Psoas muscle (tissue), 8 donors: ENCODE measurements around the gene SMTNL1. TPM values are rescaled to one million over a fixed set of nuclear protein-coding genes. Genes with fewer than 3 reads are reported as not detected.

Source experiments
- ATAC-seq, 4 donors: fragments of 200-7000 bp; cut with Tn5 transposase; one replicate each; pipeline ENCODE4 v1.9.1; 2020; ENCODE audit warnings: moderate library complexity in 3 of 4, mild to moderate bottlenecking in 2 of 4
- DNase-seq, 2 donors: peaks; one replicate each; pipeline ENCODE4 v3.0.0-alpha.2; 2020
- H3K27ac ChIP-seq: fragments of 200-600 bp; one replicate; pipeline ENCODE4 v1.8.0; 2022
- H3K27me3 ChIP-seq, 3 donors: fragments of 200-600 bp in 1 of 3; one replicate each; pipeline versions ENCODE4 v1.6.1 to v1.8.0; 2013 to 2022; ENCODE audit warnings: low read length in 2 of 3, mild to moderate bottlenecking in 2 of 3, moderate library complexity in 1 of 3; ENCODE audit not compliant: insufficient read depth in 3 of 3
- H3K36me3 ChIP-seq, 2 donors: fragments of 200-600 bp in 1 of 2; one replicate each; pipeline versions ENCODE4 v1.6.1 to v1.8.0; 2013 to 2022; ENCODE audit warnings: low read depth in 1 of 2, mild to moderate bottlenecking in 1 of 2, moderate library complexity in 1 of 2; ENCODE audit not compliant: insufficient read depth in 1 of 2
- H3K4me1 ChIP-seq: fragments of 200-600 bp; one replicate; pipeline ENCODE4 v1.8.0; 2022
- H3K4me3 ChIP-seq: fragments of 200-600 bp; one replicate; pipeline ENCODE4 v1.8.0; 2022; ENCODE audit warnings: mild to moderate bottlenecking
- H3K9me3 ChIP-seq: fragments of 200-600 bp; one replicate; pipeline ENCODE4 v1.8.0; 2022
- CTCF ChIP-seq: fragments of 200-600 bp; IDR thresholded peaks from one replicate; pipeline ENCODE4 v1.8.0; 2022; ENCODE audit warnings: antibody characterized with exemption
- WGBS, 3 donors: extraction: QIAGEN DNeasy Blood & Tissue Kit; methylation state at CpG; one replicate each; pipeline versions ENCODE4 v1.1.6 to v1.1.7; 2013; 5-methylcytosine and 5-hydroxymethylcytosine counted together
- intact Hi-C, 2 donors: fragments of 100-400 bp; cut with DNase I; formaldehyde crosslinking; loops; one replicate each; pipeline versions ENCODE4 v1.11.0 to v1.14.2; 2022
- polyA plus RNA-seq, 3 donors: library from polyadenylated mRNA; stranded (reverse); fragments of 200-250 nt; gene quantifications; one replicate each; pipeline ENCODE4 v1.2.3, GENCODE V29; 2013
- total RNA-seq, 4 donors: library from RNA; stranded (reverse); fragmentation: NEBNext Ultra II Directional in 2 of 4; extraction: Animal tissue kit (Norgen Biotek cat#: 25700) in 2 of 4; gene quantifications; one replicate each; pipeline versions ENCODE4 v1.2.1 to v1.2.4, GENCODE V29; 2021 to 2023
- donor health status: healthy with polysubstance abuse.
- donor health status: DM: no; HTN: no; CAD: no; lungs with moderate emphysema.
- donor health status: Bipolar disorder and iron deficiency.
- donor health status: healthy.
- donor health status: DM: yes; HTN: yes; CAD: no.
- donor health status: DM: no; HTN: no; CAD: no.
- donor health status: DM: no; HTN: no; CAD: no.
- donor health status: DM: yes; HTN: yes; CAD: no.

SMTNL1 gene
- total and polyA plus RNA-seq, 7 donors: 6.7 to 118 (median 16.1) TPM

GRCh38 chr11:57566905-57567514 is 29.6 kb downstream of the SMTNL1 start:
- TF ChIP-seq CTCF: no peak
- intact Hi-C loops: loop anchor here in 1 of 2 donors (5.0 kb wide), 1 partner anchor 75 kb away; no protein-coding TSS in a partner anchor
- ATAC-seq (peak in 3 of 4 donors; percentile 7 to 21 (median 9)), DNase-seq (no peak)
- peak overlapping the region; percentile 2 for H3K27ac ChIP-seq
- H3K36me3 ChIP-seq: no peaks in the 10 kb centered on the region
- H3K27me3 ChIP-seq: peaks cover 0 to 21% (median 0%) of the 10 kb centered on the region in 3 donors
- WGBS, 3 donors: 15 to 21% (median 19%) methylated on average over 15 of the region's 15 CpGs
- H3K4me1 ChIP-seq: peaks cover 6% of the 10 kb centered on the region
- no peaks in the 10 kb centered on the region for H3K9me3 ChIP-seq
- H3K4me3 ChIP-seq: peak overlapping the region; percentile 71

- Histone ChIP-seq H3K27me3 (peaks cover 0 to 21% (median 0%) of the 10 kb centered on the region in 3 donors), H3K9me3 (no peaks in the 10 kb centered on the region), H3K27ac (peak within 1 kb of the TSS; percentile 19), H3K4me3 (peak within 1 kb of the TSS; percentile 71), H3K36me3 (no peaks in the 10 kb centered on the region), H3K4me1 (peaks cover 6% of the 10 kb centered on the region)
- 0 to 1% (median 0%) methylated on average over 64 to 92 of the region's 92 CpGs for WGBS, 3 donors
- ATAC-seq (peak; percentile 59 to 87 (median 80)), DNase-seq (peak; percentile 50 to 88)
- no peak for TF ChIP-seq CTCF
- intact Hi-C loops: loop anchor here (2.0 to 5.0 kb wide), 2 partner anchors 75 to 77 kb away; no protein-coding TSS in a partner anchor
Observed at GRCh38 chr11:57567515-57568329, 30.3 kb downstream of the SMTNL1 start, which contains the start of gene UBE2L6. Gene UBE2L6 (minus strand): TSS chr11:57567672. CDS start chr11:57567611, 61 bp downstream.

DNA sequence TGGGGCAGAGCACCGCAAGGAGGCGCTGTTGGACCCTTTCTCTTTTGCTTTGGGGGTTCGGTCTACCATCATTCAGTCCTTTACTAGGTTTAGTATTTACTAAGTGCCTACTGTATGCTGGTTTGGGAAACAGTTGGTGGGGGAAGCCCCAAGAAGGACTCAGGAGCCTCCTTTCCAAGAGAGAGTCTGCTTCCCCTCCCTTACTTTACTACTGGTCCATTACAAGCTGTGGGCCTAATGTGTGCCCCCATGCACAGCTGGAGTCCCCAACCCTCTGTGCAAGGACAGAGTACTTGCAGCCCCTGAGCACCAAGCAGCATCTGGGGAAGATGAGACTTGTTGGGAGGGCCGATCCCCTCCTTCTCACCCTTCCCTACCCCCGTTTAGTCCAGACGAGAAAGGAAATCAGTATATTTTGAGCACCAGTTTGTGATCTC is 31.0 kb downstream of the SMTNL1 start:
- Histone ChIP-seq H3K9me3 (no peaks in the 10 kb centered on the region), H3K4me3 (peak overlapping the region; percentile 71), H3K27ac (peak overlapping the region; percentile 19), H3K36me3 (no peaks in the 10 kb centered on the region), H3K4me1 (peaks cover 6% of the 10 kb centered on the region), H3K27me3 (peaks cover 0 to 21% (median 0%) of the 10 kb centered on the region in 3 donors)
- ATAC-seq (peak in 1 of 4 donors; percentile 12), DNase-seq (peak in 1 of 2 donors; percentile 82)
- intact Hi-C loops: loop anchor here (2.0 to 5.0 kb wide), 2 partner anchors 74 to 76 kb away; no protein-coding TSS in a partner anchor
- peak; percentile 73 for TF ChIP-seq CTCF
- WGBS, 3 donors: 30 to 37% (median 32%) methylated on average over 6 of the region's 6 CpGs

GRCh38 chr11:57571606-57572005 is 34.2 kb downstream of the SMTNL1 start:
- 31 to 63% (median 56%) methylated on average over 1 to 2 of the region's 2 CpGs for WGBS, 3 donors
- no peak for TF ChIP-seq CTCF
- H3K4me3 ChIP-seq: no peak overlapping the region
- H3K9me3 ChIP-seq: no peaks in the 10 kb centered on the region
- intact Hi-C loops: no loop called here
- no peak overlapping the region for H3K27ac ChIP-seq
- ATAC-seq (no peak), DNase-seq (no peak)
- H3K4me1 ChIP-seq: no peaks in the 10 kb centered on the region
- peaks cover 0 to 21% (median 0%) of the 10 kb centered on the region in 3 donors for H3K27me3 ChIP-seq
- no peaks in the 10 kb centered on the region for H3K36me3 ChIP-seq
